Measurements from ENCODE around the gene DCLK1.

DNA sequence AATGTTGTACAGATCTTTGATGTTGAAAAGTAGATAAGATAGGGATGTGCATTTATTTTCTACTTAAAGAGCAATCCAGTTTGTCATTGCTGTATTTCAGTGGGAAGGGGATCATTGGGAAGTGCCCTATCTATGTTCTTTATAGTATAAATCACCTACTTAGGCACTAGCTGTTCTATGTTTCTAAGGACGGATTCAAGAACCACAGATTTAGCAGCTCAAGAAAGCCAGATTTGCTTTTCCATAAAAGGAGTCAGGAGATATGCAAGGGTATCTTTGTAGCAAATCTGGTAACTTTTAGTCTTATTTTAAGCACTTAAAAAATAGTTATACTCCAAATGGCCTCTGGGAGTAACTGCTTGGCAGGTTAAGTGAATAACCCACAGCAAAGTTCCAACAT, 23.7 kb downstream of the DCLK1 start:
- no peak for TF ChIP-seq SPI1 (IDR thresholded peaks at IDR 0.05; ENCODE audit: borderline replicate concordance, insufficient read depth, low read depth, low read length)
- no peak for TF ChIP-seq EZH2 (IDR thresholded peaks at IDR 0.05; ENCODE audit: borderline replicate concordance, control insufficient read depth, low read depth, low read length)
- no peak for TF ChIP-seq SMC3 (IDR thresholded peaks at IDR 0.05; ENCODE audit: borderline replicate concordance, low read length)
- TF ChIP-seq, protein P1, sequence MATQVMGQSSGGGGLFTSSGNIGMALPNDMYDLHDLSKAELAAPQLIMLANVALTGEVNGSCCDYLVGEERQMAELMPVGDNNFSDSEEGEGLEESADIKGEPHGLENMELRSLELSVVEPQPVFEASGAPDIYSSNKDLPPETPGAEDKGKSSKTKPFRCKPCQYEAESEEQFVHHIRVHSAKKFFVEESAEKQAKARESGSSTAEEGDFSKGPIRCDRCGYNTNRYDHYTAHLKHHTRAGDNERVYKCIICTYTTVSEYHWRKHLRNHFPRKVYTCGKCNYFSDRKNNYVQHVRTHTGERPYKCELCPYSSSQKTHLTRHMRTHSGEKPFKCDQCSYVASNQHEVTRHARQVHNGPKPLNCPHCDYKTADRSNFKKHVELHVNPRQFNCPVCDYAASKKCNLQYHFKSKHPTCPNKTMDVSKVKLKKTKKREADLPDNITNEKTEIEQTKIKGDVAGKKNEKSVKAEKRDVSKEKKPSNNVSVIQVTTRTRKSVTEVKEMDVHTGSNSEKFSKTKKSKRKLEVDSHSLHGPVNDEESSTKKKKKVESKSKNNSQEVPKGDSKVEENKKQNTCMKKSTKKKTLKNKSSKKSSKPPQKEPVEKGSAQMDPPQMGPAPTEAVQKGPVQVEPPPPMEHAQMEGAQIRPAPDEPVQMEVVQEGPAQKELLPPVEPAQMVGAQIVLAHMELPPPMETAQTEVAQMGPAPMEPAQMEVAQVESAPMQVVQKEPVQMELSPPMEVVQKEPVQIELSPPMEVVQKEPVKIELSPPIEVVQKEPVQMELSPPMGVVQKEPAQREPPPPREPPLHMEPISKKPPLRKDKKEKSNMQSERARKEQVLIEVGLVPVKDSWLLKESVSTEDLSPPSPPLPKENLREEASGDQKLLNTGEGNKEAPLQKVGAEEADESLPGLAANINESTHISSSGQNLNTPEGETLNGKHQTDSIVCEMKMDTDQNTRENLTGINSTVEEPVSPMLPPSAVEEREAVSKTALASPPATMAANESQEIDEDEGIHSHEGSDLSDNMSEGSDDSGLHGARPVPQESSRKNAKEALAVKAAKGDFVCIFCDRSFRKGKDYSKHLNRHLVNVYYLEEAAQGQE (IDR thresholded peaks at IDR 0.05; ENCODE audit: low read depth, low read length) = no peak
- TF ChIP-seq RAD51 (IDR thresholded peaks at IDR 0.05) = no peak
- no peak for TF ChIP-seq RCOR1 (conservative IDR thresholded peaks at IDR 0.05; ENCODE audit: low read depth, low read length)
- no peak for TF ChIP-seq BRCA1 (IDR thresholded peaks at IDR 0.05; ENCODE audit: low read depth, low read length)
